Bronchial epithelial cell (primary cell): ENCODE measurements around the gene VAMP1. TPM values are rescaled to one million over a fixed set of nuclear protein-coding genes. Genes with fewer than 3 reads are reported as not detected.
"Not testable (repeated sequence)": the region's sequence is repeated elsewhere in the genome, so short reads cannot be mapped to it uniquely, and the experiment has no call there.

Experiments used
- DNase-seq: peaks from one replicate; pipeline ENCODE4 v3.0.0-alpha.2; 2010; ENCODE audit warnings: low read depth
- FAIRE-seq: peaks from 2 replicates; lab custom pipeline; 2011; peaks lifted over from hg19 to GRCh38; lab: Jason Lieb, UNC
- H3K27me3 ChIP-seq: 2 replicates; pipeline ENCODE4 v1.5.1; 2011; ENCODE audit warnings: low read length; ENCODE audit not compliant: control insufficient read depth, insufficient read depth
- H3K36me3 ChIP-seq: 2 replicates; pipeline ENCODE4 v1.5.1; 2011; ENCODE audit warnings: low read length; ENCODE audit not compliant: control insufficient read depth, insufficient read depth
- H3K4me3 ChIP-seq: 2 replicates; pipeline ENCODE4 v1.5.1; 2011; ENCODE audit warnings: mild to moderate bottlenecking, low read depth, low read length, control low read depth
- CTCF ChIP-seq: IDR thresholded peaks from 2 replicates; pipeline ENCODE4 v1.5.1; 2011; ENCODE audit warnings: mild to moderate bottlenecking, moderate library complexity, low read length, control low read depth, inconsistent platforms; ENCODE audit not compliant: insufficient read depth, severe bottlenecking
- total RNA-seq: library from RNA; depleted of rRNA; stranded (reverse); fragments of >200 nt; gene quantifications from 2 replicates; pipeline ENCODE4 v1.2.1, GENCODE V29; 2014

VAMP1 gene
- total RNA-seq, 1 donor from 2014 or later = 0.26 TPM

GRCh38 chr12:6494968-6495367 lies 24.5 kb upstream of the VAMP1 start:
- DNase-seq (peak; percentile 45), FAIRE-seq (no peak)
- Histone ChIP-seq H3K4me3 (no peak overlapping the region), H3K36me3 (peaks cover 8% of the 10 kb centered on the region), H3K27me3 (no peaks in the 10 kb centered on the region)
- TF ChIP-seq CTCF = no peak

- H3K27me3 ChIP-seq = no peaks in the 10 kb centered on the region
- TF ChIP-seq CTCF = no peak
- H3K4me3 ChIP-seq = peak overlapping the region; percentile 59
- H3K36me3 ChIP-seq = peaks cover 6% of the 10 kb centered on the region
- FAIRE-seq (no peak), DNase-seq (no peak)
Measured at GRCh38 chr12:6494258-6494743, 23.8 kb upstream of the VAMP1 start.

DNA sequence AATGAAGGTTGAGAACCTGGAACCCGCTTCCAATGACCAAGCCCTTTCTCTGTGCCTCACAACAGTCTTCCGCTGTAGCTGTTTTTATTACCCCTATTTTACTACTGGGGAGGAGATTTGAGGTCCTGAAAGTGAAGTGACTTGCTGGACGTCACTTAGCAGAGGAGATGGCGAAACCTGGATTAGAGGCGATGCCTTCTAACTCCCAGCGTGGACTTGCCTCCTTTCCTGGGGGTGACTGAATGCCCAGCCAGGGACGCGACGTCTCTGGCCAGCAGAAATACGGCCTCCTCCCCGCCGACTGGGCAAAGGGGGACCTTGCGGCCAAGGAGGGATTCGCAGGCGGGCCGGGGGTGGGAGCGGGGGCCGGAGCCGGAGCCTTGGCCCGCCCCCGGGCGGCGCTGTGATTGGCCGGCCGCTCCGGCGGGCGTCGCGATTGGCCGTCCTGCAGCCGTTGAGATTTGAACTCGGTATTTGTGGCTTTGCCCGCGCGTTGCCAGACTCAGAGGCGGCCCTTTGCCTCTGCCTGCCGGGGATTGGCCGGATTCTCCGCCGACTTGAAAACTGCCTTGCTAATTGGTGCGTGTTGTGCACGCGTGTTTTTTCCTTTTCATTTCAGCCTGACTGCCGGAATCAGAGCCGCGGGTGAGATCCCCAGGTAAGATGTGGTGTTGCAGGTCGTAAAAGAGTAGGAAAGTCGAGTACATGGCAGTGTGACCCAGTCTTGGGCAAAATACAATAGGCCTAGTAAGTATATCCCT lies 23.2 kb upstream of the VAMP1 start, which contains the start of gene NCAPD2:
Gene NCAPD2 (plus strand): TSS at position 606 of the 761 bp plus-strand sequence. CDS start 997 bp downstream, outside the sequence.
- peak within 1 kb of the TSS; percentile 59 for H3K4me3 ChIP-seq
- FAIRE-seq (no peak), DNase-seq (peak; percentile 88)
- H3K36me3 ChIP-seq = peaks cover 3% of the 10 kb centered on the region
- H3K27me3 ChIP-seq = no peaks in the 10 kb centered on the region
- TF ChIP-seq CTCF = peak; percentile 13

GRCh38 chr12:6492838-6493496 lies 22.5 kb upstream of the VAMP1 start, which contains the start of gene MRPL51:
TSS of gene MRPL51 (minus strand) at chr12:6493262. CDS start at chr12:6493136, 126 bp downstream.
- H3K36me3 ChIP-seq = peaks cover 3% of the 10 kb centered on the region
- no peak for FAIRE-seq
- no peak for TF ChIP-seq CTCF
- H3K4me3 ChIP-seq = peak within 1 kb of the TSS; percentile 59
- no peaks in the 10 kb centered on the region for H3K27me3 ChIP-seq
- peak; percentile 83 for DNase-seq

- not testable (repeated sequence) for H3K27me3 ChIP-seq, FAIRE-seq, H3K4me3 ChIP-seq, DNase-seq, H3K36me3 ChIP-seq
Measured at GRCh38 chr12:6490673-6491072, 20.2 kb upstream of the VAMP1 start.

DNA sequence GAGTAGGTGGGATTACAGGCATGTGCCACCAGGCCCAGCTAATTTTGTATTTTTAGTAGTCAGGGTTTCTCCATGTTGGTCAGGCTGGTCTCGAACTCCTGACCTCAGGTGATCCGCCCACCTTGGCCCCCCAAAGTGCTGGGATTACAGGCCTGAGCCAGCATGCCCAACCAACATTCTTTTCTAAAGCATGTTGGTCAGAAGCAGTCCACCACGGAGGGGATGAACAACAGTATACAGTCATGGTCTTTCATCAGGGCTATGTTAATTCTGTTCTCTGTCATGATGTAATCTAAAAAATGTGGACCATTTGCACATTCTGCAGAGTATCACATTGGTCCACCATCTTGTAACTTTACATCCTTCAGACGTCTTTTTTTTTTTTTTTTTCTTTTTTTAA lies 19.0 kb upstream of the VAMP1 start:
- peaks cover 3% of the 10 kb centered on the region for H3K36me3 ChIP-seq
- DNase-seq (no peak), FAIRE-seq (no peak)
- no peak overlapping the region for H3K4me3 ChIP-seq
- TF ChIP-seq CTCF = no peak
- no peaks in the 10 kb centered on the region for H3K27me3 ChIP-seq
